IMR-90 (cell line): Measurements from ENCODE around the gene EMC9. TPM values are rescaled to one million over a fixed set of nuclear protein-coding genes. Genes with fewer than 3 reads are reported as not detected.
A peak's percentile ranks its signal among the peaks of the same experiment; 100 is the strongest.

Source experiments
- ATAC-seq: fragments of 200-7000 bp; cut with Tn5 transposase; 2 replicates; pipeline ENCODE4 v1.9.1; 2020; ENCODE audit warnings: low read depth, mild to moderate bottlenecking, moderate library complexity
- BruUV-seq: library from RNA; stranded (reverse); fragments of 400-500 nt; replicated peaks from 2 replicates; lab custom pipeline; 2021; lab: Mats Ljungman, UMichigan
- CTCF ChIA-PET: fragments of 300-600 bp; formaldehyde crosslinking; extraction: SDS; loops from one replicate; lab custom pipeline; 2021; ENCODE audit warnings: antibody characterized with exemption; lab: Yijun Ruan, JAX
- POLR2A ChIA-PET: fragments of 300-600 bp; sonication (Branson Sonifier 250); formaldehyde crosslinking; loops from one replicate; lab custom pipeline; 2022; ENCODE audit warnings: antibody characterized with exemption; ENCODE audit not compliant: unreplicated experiment; lab: Charles Lee
- DNase-seq: peaks from one replicate; pipeline ENCODE4 v3.0.0; 2013
- H2AFZ ChIP-seq: replicated peaks from 2 replicates; pipeline ENCODE3; 2013; ENCODE audit warnings: low read length, mild to moderate bottlenecking; ENCODE audit not compliant: poor library complexity
- H2AK5ac ChIP-seq: 2 replicates; pipeline ENCODE4 v1.6.1; 2013; ENCODE audit warnings: low read depth, low read length, inconsistent platforms
- H2AK9ac ChIP-seq: replicated peaks from 2 replicates; pipeline ENCODE3; 2013; ENCODE audit warnings: mild to moderate bottlenecking, low read depth, low read length, moderate library complexity; ENCODE audit not compliant: poor library complexity
- H2BK120ac ChIP-seq: 2 replicates; pipeline ENCODE4 v1.6.1; 2013; ENCODE audit warnings: low read depth, low read length, inconsistent platforms
- H2BK15ac ChIP-seq: 3 replicates; pipeline ENCODE4 v1.6.1; 2013; ENCODE audit warnings: low read depth, low read length, inconsistent platforms
- H2BK20ac ChIP-seq: 2 replicates; pipeline ENCODE4 v1.6.1; 2013; ENCODE audit warnings: low read depth, mild to moderate bottlenecking, inconsistent platforms, low read length, moderate library complexity
- H2BK5ac ChIP-seq: 2 replicates; pipeline ENCODE4 v1.6.1; 2013; ENCODE audit warnings: mild to moderate bottlenecking, low read depth, low read length, inconsistent platforms; ENCODE audit not compliant: poor library complexity, severe bottlenecking
- H3K14ac ChIP-seq: replicated peaks from 2 replicates; pipeline ENCODE4 v1.6.1; 2013; ENCODE audit warnings: low read depth, low read length, inconsistent platforms
- H3K18ac ChIP-seq: 2 replicates; pipeline ENCODE4 v1.6.1; 2013; ENCODE audit warnings: low read depth, low read length, control low read depth
- H3K23ac ChIP-seq: 2 replicates; pipeline ENCODE4 v1.6.1; 2013; ENCODE audit warnings: low read depth, low read length, inconsistent platforms
- H3K27ac ChIP-seq: 2 replicates; pipeline ENCODE4 v1.5.1; 2013; ENCODE audit warnings: mild to moderate bottlenecking, control low read depth, low read length; ENCODE audit not compliant: insufficient read depth
- H3K27me3 ChIP-seq: 2 replicates; pipeline ENCODE4 v1.6.1; 2013; ENCODE audit warnings: low read length; ENCODE audit not compliant: control insufficient read depth, insufficient read depth
- H3K36me3 ChIP-seq: 2 replicates; pipeline ENCODE4 v1.6.1; 2013; ENCODE audit warnings: low read length, mixed read lengths; ENCODE audit not compliant: control insufficient read depth, insufficient read depth
- H3K4ac ChIP-seq: 2 replicates; pipeline ENCODE4 v1.6.1; 2013; ENCODE audit warnings: low read depth, low read length, inconsistent platforms
- H3K4me1 ChIP-seq: 2 replicates; pipeline ENCODE4 v1.6.1; 2013; ENCODE audit warnings: low read length, mixed read lengths; ENCODE audit not compliant: control insufficient read depth, insufficient read depth
- H3K4me2 ChIP-seq: 2 replicates; pipeline ENCODE4 v1.6.1; 2013; ENCODE audit warnings: low read depth, mild to moderate bottlenecking, control low read depth, low read length, moderate library complexity
- H3K4me3 ChIP-seq: 2 replicates; pipeline ENCODE4 v1.5.1; 2013; ENCODE audit warnings: low read depth, mild to moderate bottlenecking, control low read depth, low read length, moderate library complexity; ENCODE audit not compliant: insufficient read depth
- H3K56ac ChIP-seq: 2 replicates; pipeline ENCODE4 v1.6.1; 2013; ENCODE audit warnings: low read length, inconsistent platforms; ENCODE audit not compliant: insufficient read depth; ENCODE audit errors: extremely low read depth
- H3K79me1 ChIP-seq, 2 experiments: 2 replicates each; pipeline ENCODE4 v1.6.1; 2013; ENCODE audit warnings: low read length in 2 of 2, inconsistent platforms in 1 of 2, low read depth in 1 of 2
- H3K9ac ChIP-seq: 2 replicates; pipeline ENCODE4 v1.6.1; 2013; ENCODE audit warnings: low read depth, low read length, control low read depth
- H3K9me1 ChIP-seq: 2 replicates; pipeline ENCODE4 v1.6.1; 2013; ENCODE audit warnings: low read length, inconsistent platforms; ENCODE audit not compliant: insufficient read depth
- H3K9me3 ChIP-seq: 2 replicates; pipeline ENCODE4 v1.6.1; 2013; ENCODE audit warnings: low read length; ENCODE audit not compliant: control insufficient read depth, insufficient read depth
- H4K20me1 ChIP-seq: 2 replicates; pipeline ENCODE4 v1.6.1; 2013; ENCODE audit warnings: low read length, inconsistent platforms; ENCODE audit not compliant: insufficient read depth
- H4K5ac ChIP-seq: 2 replicates; pipeline ENCODE4 v1.6.1; 2013; ENCODE audit warnings: mild to moderate bottlenecking, low read depth, low read length, control low read depth
- H4K8ac ChIP-seq, 2 experiments: 2 replicates each; pipeline ENCODE4 v1.6.1; 2013; ENCODE audit warnings: low read depth in 2 of 2, low read length in 2 of 2, control low read depth in 1 of 2, inconsistent platforms in 1 of 2
- H4K91ac ChIP-seq: 2 replicates; pipeline ENCODE4 v1.6.1; 2013; ENCODE audit warnings: low read depth, low read length, inconsistent platforms; ENCODE audit not compliant: insufficient read depth
- BHLHE40 ChIP-seq: fragments of 150-350 bp; IDR thresholded peaks from 2 replicates; pipeline ENCODE4 v1.6.1; 2016; ENCODE audit warnings: mild to moderate bottlenecking, low read depth, low read length
- FOS ChIP-seq: fragments of 150-350 bp; IDR thresholded peaks from 2 replicates; pipeline ENCODE4 v1.6.1; 2016; ENCODE audit warnings: low read depth, low read length
- MAFK ChIP-seq: IDR thresholded peaks from 2 replicates; pipeline ENCODE4 v1.6.1; 2012; ENCODE audit warnings: low read depth, low read length, improper control_type of control experiment
- MAZ ChIP-seq: IDR thresholded peaks from 2 replicates; pipeline ENCODE4 v1.6.1; 2012; ENCODE audit warnings: low read depth, mild to moderate bottlenecking, low read length, improper control_type of control experiment, moderate library complexity, borderline replicate concordance
- RFX5 ChIP-seq: IDR thresholded peaks from 2 replicates; pipeline ENCODE4 v1.8.0; 2012; ENCODE audit warnings: low read depth, mild to moderate bottlenecking, low read length, moderate library complexity
- whole genome bisulfite sequencing, 2 experiments: methylation state at CpG; one replicate each; pipeline versions ENCODE4 v1.1.5 to v1.1.7; 2013; ENCODE audit warnings: missing lambda C conversion rate in 2 of 2; ENCODE audit not compliant: insufficient read length in 1 of 2; ENCODE audit errors: extremely low coverage in 2 of 2; 5-methylcytosine and 5-hydroxymethylcytosine counted together
- dilution Hi-C: fragments of 300-500 bp; cut with HindIII; formaldehyde crosslinking; loops from one replicate; pipeline ENCODE4 v1.14.3; 2018; ENCODE audit warnings: low sequenced_read_pairs; ENCODE audit not compliant: unreplicated experiment
- in situ Hi-C: fragments of 300-500 bp; cut with MboI; formaldehyde crosslinking; loops from 3 replicates; pipeline ENCODE4 v1.14.3; 2019; ENCODE audit warnings: low sequenced_read_pairs, inconsistent platforms, mixed read lengths
- intact Hi-C: fragments of 100-400 bp; cut with micrococcal nuclease; formaldehyde crosslinking; loops from 2 replicates; pipeline ENCODE4 v1.10.0; 2022
- polyA plus RNA-seq, 3 experiments: library from polyadenylated mRNA; depleted of rRNA; stranded (reverse); fragments of >200 nt; gene quantifications; 2 replicates each; pipeline ENCODE4 v1.2.3, GENCODE V29; 2012; ENCODE audit warnings: low replicate concordance in 1 of 3
- total RNA-seq: library from RNA; depleted of rRNA; stranded (reverse); fragments of >200 nt; gene quantifications from 2 replicates; pipeline ENCODE4 v1.2.3, GENCODE V29; 2012

Gene EMC9
- total and polyA plus RNA-seq, 2 of the 4 experiments (the other 2 are of a cell fraction), result 15.1 to 19.2 TPM

DNA sequence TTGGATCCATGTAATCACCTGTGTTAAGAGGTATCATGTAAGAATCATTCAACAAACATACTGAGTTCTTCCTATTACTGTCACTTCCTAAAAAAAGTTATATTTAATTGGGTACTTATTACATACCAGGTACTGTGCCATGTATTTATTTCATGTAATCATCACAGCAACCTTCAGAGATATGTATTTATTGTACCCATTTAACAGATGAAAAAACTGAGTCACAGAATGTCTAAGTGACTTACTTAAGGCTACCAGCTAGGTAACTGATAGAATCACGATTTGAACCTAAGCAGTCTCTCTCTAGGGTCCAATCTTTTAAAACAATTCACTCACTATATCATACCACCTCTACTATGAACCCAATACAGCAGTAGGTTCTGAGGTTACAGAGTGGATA lies 3.1 kb upstream of the EMC9 start:
- TF ChIP-seq BHLHE40, result no peak
- no peak for TF ChIP-seq FOS
- TF ChIP-seq RFX5, result no peak
- no peak for TF ChIP-seq MAFK
- TF ChIP-seq MAZ, result no peak
- Histone ChIP-seq H2BK120ac (no peak overlapping the region), H4K20me1 (peaks cover 18% of the 10 kb centered on the region), H2BK15ac (no peak overlapping the region), H3K4me2 (no peak overlapping the region), H3K56ac (no peak overlapping the region), H3K4me3 (no peak overlapping the region), H3K14ac (no peak overlapping the region), H3K23ac (peak overlapping the region; percentile 32; the same call in 1 of the 2 replicates), H2AK5ac (no peak overlapping the region), H2AK9ac (no peak overlapping the region), H4K8ac (no peak overlapping the region; a peak in 1 of 4 replicates), H3K4ac (no peak overlapping the region), H2AFZ (no peak overlapping the region), H3K9me3 (no peaks in the 10 kb centered on the region), H4K5ac (no peak overlapping the region), H4K91ac (no peak overlapping the region), H2BK5ac (no peak overlapping the region), H3K27ac (no peak overlapping the region), H3K36me3 (peaks cover 6% of the 10 kb centered on the region), H3K9me1 (peaks cover 18% of the 10 kb centered on the region), H3K79me1 (peaks cover 27 to 67% of the 10 kb centered on the region in 2 experiments), H3K9ac (no peak overlapping the region), H3K27me3 (no peaks in the 10 kb centered on the region), H3K4me1 (peaks cover 12% of the 10 kb centered on the region), H3K18ac (no peak overlapping the region), H2BK20ac (no peak overlapping the region)
- no TSS peak for BruUV-seq
- POLR2A ChIA-PET, result no interaction called here
- DNase-seq, result no peak
- dilution Hi-C loops, result no loop called here
- intact Hi-C loops, result no loop called here
- CTCF ChIA-PET, result no interaction called here
- WGBS, 2 experiments, result no CpG with 5 or more reads among the region's 1 CpG
- in situ Hi-C loops, result loop anchor here (25.0 kb wide), 2 partner anchors 832 to 1057 kb away; partner anchors contain the start of genes ACIN1, BCL2L2, C14orf119 and PABPN1
- ATAC-seq, result no peak
